Measurements from ENCODE around the gene DOCK9. TPM values are rescaled to one million over a fixed set of nuclear protein-coding genes. Genes with fewer than 3 reads are reported as not detected.

The DOCK9 gene
- total and polyA plus RNA-seq, 9 of the 15 experiments (the other 6 are each of a cell fraction or from before 2014, with no cell fraction given): 3.5 to 25.3 (median 16.7) TPM

DNA sequence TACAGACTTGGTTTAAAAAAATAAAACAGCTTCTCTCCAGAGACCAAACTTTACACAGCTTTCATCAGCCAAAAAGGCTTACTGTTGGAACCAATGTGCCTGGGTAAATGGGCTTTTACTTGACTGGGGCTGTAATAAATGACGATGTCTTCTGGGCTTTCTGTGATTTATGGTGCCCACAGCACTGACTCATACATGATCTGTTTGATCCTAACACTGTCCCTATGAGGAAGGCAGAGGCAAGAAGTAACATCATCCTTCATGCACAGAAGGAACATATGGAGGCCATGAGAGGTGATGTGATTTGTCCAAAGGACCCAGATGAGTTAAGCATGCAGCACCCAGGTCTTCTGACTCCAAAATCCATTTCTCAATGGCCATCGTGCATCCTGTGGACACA, 77.4 kb downstream of the DOCK9 start (continued):
- TF ChIP-seq CSDE1 (IDR thresholded peaks at IDR 0.05): no peak
- no peak for TF ChIP-seq ZNF143 (CRISPR knock-in tag; IDR thresholded peaks at IDR 0.05)
- no peak for TF ChIP-seq L3MBTL2 (IDR thresholded peaks at IDR 0.05)
- no peak for TF ChIP-seq NKRF (IDR thresholded peaks at IDR 0.05; ENCODE audit: borderline replicate concordance)
- no peak for TF ChIP-seq CXXC5 (CRISPR knock-in tag; IDR thresholded peaks at IDR 0.05)
- no peak for TF ChIP-seq MAFK (IDR thresholded peaks at IDR 0.05; ENCODE audit: low read length)
- TF ChIP-seq HDAC1 (IDR thresholded peaks at IDR 0.05): no peak

GRCh38 chr13:98897706-98898105, 80.2 kb downstream of the DOCK9 start:
- Histone ChIP-seq H3K9ac (ENCODE audit: insufficient read depth in 1 of 2, low read depth in 2 of 2, low read length in 2 of 2) (no peak overlapping the region), H3K27ac (ENCODE audit: extremely low read depth, low read depth, low read length) (no peak overlapping the region), H2AFZ (ENCODE audit: low read depth, low read length) (no peak overlapping the region), H4K20me1 (replicated peaks; ENCODE audit: control insufficient read depth, insufficient read depth, low read length) (no peaks in the 10 kb centered on the region), H3K9me3 (replicated peaks; ENCODE audit: control insufficient read depth, insufficient read depth, low read depth, low read length) (no peaks in the 10 kb centered on the region), H3K79me2 (ENCODE audit: control insufficient read depth, insufficient read depth, low read length) (no peaks in the 10 kb centered on the region), H3K4me3 (no peak overlapping the region), H3K27me3 (ENCODE audit: control insufficient read depth in 2 of 2, insufficient read depth in 2 of 2, low read length in 2 of 2) (no peaks in the 10 kb centered on the region), H3K4me1 (replicated peaks in 1 of 2; ENCODE audit: control insufficient read depth in 2 of 2, insufficient read depth in 2 of 2, low read length in 2 of 2) (no peaks in the 10 kb centered on the region; a peak in 1 of 5 replicates), H3K36me3 (ENCODE audit: control insufficient read depth, insufficient read depth, low read length) (peaks cover 31% of the 10 kb centered on the region; the same call in 2 of the 3 replicates), H3K9me1 (ENCODE audit: control insufficient read depth, insufficient read depth, low read length) (no peaks in the 10 kb centered on the region), H3K4me2 (ENCODE audit: insufficient read depth, low read length) (no peak overlapping the region)
- DNase-seq (ENCODE audit: extremely low read depth in 1 of 4, low spot score in 3 of 4) (no peak), ATAC-seq (no peak), FAIRE-seq (no peak)
- POLR2A ChIA-PET: no interaction called here
- CTCF ChIA-PET (ENCODE audit: low intra/inter-chr PET ratio): no interaction called here
- BruUV-seq (replicated peaks): no TSS peak
- in situ Hi-C loops (cut with MboI) (no loop called here), intact Hi-C loops (cut with micrococcal nuclease) (loop anchor here (10.0 kb wide), 1 partner anchor 127 kb away; no protein-coding TSS in a partner anchor)
- 67% methylated on average over 1 of the region's 1 CpG for WGBS (ENCODE audit: insufficient coverage, low coverage, missing lambda C conversion rate)
- no peak for TF ChIP-seq ZNF184 (CRISPR knock-in tag; IDR thresholded peaks at IDR 0.05)
- TF ChIP-seq ZZZ3 (IDR thresholded peaks at IDR 0.05): no peak
- no peak for TF ChIP-seq ZNF212 (CRISPR knock-in tag; IDR thresholded peaks at IDR 0.05)
- no peak for TF ChIP-seq SRF (CRISPR knock-in tag; IDR thresholded peaks at IDR 0.05)
- TF ChIP-seq ZNF124 (CRISPR knock-in tag; IDR thresholded peaks at IDR 0.05): no peak
- no peak for TF ChIP-seq ZNF785 (CRISPR knock-in tag; IDR thresholded peaks at IDR 0.05)
- no peak for TF ChIP-seq ZEB2 (IDR thresholded peaks at IDR 0.05)
- no peak for TF ChIP-seq PCBP2 (IDR thresholded peaks at IDR 0.05; ENCODE audit: low read depth, low read length, poor library complexity, severe bottlenecking)
- TF ChIP-seq TCF7L2 (IDR thresholded peaks at IDR 0.05; ENCODE audit: low read depth, low read length): no peak
- TF ChIP-seq NR2C1 (IDR thresholded peaks at IDR 0.05): no peak
- no peak for TF ChIP-seq NR2C1 (tag; IDR thresholded peaks at IDR 0.05)
- TF ChIP-seq NRF1 (conservative IDR thresholded peaks at IDR 0.05 in 1 of 2, IDR thresholded peaks at IDR 0.05 in 1 of 2): no peak
- TF ChIP-seq CBFA2T2 (conservative IDR thresholded peaks at IDR 0.05): no peak
- TF ChIP-seq, protein P1, sequence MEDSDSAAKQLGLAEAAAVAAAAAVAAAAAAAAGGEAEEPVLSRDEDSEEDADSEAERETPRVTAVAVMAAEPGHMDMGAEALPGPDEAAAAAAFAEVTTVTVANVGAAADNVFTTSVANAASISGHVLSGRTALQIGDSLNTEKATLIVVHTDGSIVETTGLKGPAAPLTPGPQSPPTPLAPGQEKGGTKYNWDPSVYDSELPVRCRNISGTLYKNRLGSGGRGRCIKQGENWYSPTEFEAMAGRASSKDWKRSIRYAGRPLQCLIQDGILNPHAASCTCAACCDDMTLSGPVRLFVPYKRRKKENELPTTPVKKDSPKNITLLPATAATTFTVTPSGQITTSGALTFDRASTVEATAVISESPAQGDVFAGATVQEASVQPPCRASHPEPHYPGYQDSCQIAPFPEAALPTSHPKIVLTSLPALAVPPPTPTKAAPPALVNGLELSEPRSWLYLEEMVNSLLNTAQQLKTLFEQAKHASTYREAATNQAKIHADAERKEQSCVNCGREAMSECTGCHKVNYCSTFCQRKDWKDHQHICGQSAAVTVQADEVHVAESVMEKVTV (CRISPR knock-in tag; IDR thresholded peaks at IDR 0.05): no peak
- no peak for TF ChIP-seq POLR2AphosphoS2 (IDR thresholded peaks at IDR 0.05; ENCODE audit: low read length)

All from K562 (cell line).